Measurements from ENCODE around the gene VPS45. TPM values are rescaled to one million over a fixed set of nuclear protein-coding genes. Genes with fewer than 3 reads are reported as not detected.

VPS45 gene
- total and polyA plus RNA-seq, 4 donors = 7.7 to 24.2 (median 14.1) TPM

- TF ChIP-seq, protein P1, sequence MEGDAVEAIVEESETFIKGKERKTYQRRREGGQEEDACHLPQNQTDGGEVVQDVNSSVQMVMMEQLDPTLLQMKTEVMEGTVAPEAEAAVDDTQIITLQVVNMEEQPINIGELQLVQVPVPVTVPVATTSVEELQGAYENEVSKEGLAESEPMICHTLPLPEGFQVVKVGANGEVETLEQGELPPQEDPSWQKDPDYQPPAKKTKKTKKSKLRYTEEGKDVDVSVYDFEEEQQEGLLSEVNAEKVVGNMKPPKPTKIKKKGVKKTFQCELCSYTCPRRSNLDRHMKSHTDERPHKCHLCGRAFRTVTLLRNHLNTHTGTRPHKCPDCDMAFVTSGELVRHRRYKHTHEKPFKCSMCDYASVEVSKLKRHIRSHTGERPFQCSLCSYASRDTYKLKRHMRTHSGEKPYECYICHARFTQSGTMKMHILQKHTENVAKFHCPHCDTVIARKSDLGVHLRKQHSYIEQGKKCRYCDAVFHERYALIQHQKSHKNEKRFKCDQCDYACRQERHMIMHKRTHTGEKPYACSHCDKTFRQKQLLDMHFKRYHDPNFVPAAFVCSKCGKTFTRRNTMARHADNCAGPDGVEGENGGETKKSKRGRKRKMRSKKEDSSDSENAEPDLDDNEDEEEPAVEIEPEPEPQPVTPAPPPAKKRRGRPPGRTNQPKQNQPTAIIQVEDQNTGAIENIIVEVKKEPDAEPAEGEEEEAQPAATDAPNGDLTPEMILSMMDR (IDR thresholded peaks at IDR 0.05; ENCODE audit: low read depth, low read length, missing input control) = no peak
Observed at GRCh38 chr1:150076066-150076465, 8.5 kb downstream of the VPS45 start (continued).

DNA sequence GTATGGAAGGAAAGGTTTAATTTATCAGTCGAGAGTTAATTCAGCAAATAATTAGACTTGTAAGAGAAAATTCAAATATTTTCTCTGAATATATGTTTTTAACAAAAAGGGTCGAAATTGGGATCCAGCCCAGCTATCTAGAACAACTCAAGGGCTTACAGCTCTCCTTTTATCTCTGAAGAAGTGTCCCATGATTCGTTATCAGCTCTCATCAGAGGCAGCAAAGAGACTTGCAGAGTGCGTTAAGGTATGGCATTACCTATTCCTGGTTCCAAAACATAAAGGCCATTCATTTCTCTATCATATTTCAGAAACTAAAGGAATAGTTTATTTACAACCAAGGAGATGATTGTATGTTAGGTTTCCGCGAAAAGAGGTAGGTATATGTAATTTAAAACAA, 9.4 kb downstream of the VPS45 start:
- Histone ChIP-seq H3K9me3 (ENCODE audit: control insufficient read depth in 4 of 4, low read length in 3 of 4) (no peaks in the 10 kb centered on the region), H3K36me3 (ENCODE audit: control insufficient read depth in 4 of 4, insufficient read depth in 3 of 4, low read depth in 1 of 4, low read length in 3 of 4) (peaks cover 4 to 38% (median 29%) of the 10 kb centered on the region in 4 donors), H3K27me3 (ENCODE audit: control insufficient read depth in 4 of 4, insufficient read depth in 4 of 4, low read length in 3 of 4) (no peaks in the 10 kb centered on the region), H3K27ac (ENCODE audit: low read depth in 1 of 2, low read length in 2 of 2) (no peak overlapping the region), H3K4me3 (ENCODE audit: low read depth in 1 of 3, low read length in 3 of 3) (no peak overlapping the region), H3K9ac (ENCODE audit: low read depth in 1 of 2, low read length in 2 of 2) (no peak overlapping the region), H3K4me1 (ENCODE audit: control insufficient read depth in 4 of 4, insufficient read depth in 4 of 4, low read length in 3 of 4) (no peaks in the 10 kb centered on the region)
- no peak for DNase-seq (ENCODE audit: low spot score)
- 96% methylated on average over 6 of the region's 6 CpGs for WGBS
- TF ChIP-seq FOXA1 (IDR thresholded peaks at IDR 0.05) = no peak
- TF ChIP-seq, protein P1 (IDR thresholded peaks at IDR 0.05; ENCODE audit: low read depth, low read length, missing input control) = no peak
- TF ChIP-seq, protein P2, sequence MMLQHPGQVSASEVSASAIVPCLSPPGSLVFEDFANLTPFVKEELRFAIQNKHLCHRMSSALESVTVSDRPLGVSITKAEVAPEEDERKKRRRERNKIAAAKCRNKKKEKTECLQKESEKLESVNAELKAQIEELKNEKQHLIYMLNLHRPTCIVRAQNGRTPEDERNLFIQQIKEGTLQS (IDR thresholded peaks at IDR 0.05) = no peak
- no peak for TF ChIP-seq EGR1 (IDR thresholded peaks at IDR 0.05; ENCODE audit: low read depth in 2 of 2)
- TF ChIP-seq RXRA (IDR thresholded peaks at IDR 0.05) = no peak
- TF ChIP-seq FOXA2 (IDR thresholded peaks at IDR 0.05) = no peak
- TF ChIP-seq SP1 (IDR thresholded peaks at IDR 0.05) = no peak

GRCh38 chr1:150080784-150081183, 13.2 kb downstream of the VPS45 start:
- Histone ChIP-seq H3K27ac (ENCODE audit: low read depth in 1 of 2, low read length in 2 of 2) (no peak overlapping the region), H3K9me3 (ENCODE audit: control insufficient read depth in 4 of 4, low read length in 3 of 4) (no peaks in the 10 kb centered on the region), H3K4me1 (ENCODE audit: control insufficient read depth in 4 of 4, insufficient read depth in 4 of 4, low read length in 3 of 4) (no peaks in the 10 kb centered on the region), H3K4me3 (ENCODE audit: low read depth in 1 of 3, low read length in 3 of 3) (no peak overlapping the region), H3K36me3 (ENCODE audit: control insufficient read depth in 4 of 4, insufficient read depth in 3 of 4, low read depth in 1 of 4, low read length in 3 of 4) (peaks cover 4 to 52% (median 44%) of the 10 kb centered on the region in 4 donors), H3K27me3 (ENCODE audit: control insufficient read depth in 4 of 4, insufficient read depth in 4 of 4, low read length in 3 of 4) (no peaks in the 10 kb centered on the region), H3K9ac (ENCODE audit: low read depth in 1 of 2, low read length in 2 of 2) (no peak overlapping the region)
- TF ChIP-seq FOXA2 (IDR thresholded peaks at IDR 0.05) = no peak
- no peak for TF ChIP-seq SP1 (IDR thresholded peaks at IDR 0.05)
- TF ChIP-seq TAF1 (conservative IDR thresholded peaks at IDR 0.05) = no peak
- no peak for TF ChIP-seq ZBTB33 (IDR thresholded peaks at IDR 0.05)
- TF ChIP-seq EGR1 (IDR thresholded peaks at IDR 0.05; ENCODE audit: low read depth in 2 of 2) = no peak
- TF ChIP-seq NR2F2 (IDR thresholded peaks at IDR 0.05) = no peak
- no peak for TF ChIP-seq RXRA (IDR thresholded peaks at IDR 0.05)
- TF ChIP-seq HNF4G (IDR thresholded peaks at IDR 0.05) = no peak
- TF ChIP-seq FOXA1 (IDR thresholded peaks at IDR 0.05) = no peak
- TF ChIP-seq RAD21 (IDR thresholded peaks at IDR 0.05) = no peak
- TF ChIP-seq REST (IDR thresholded peaks at IDR 0.05) = no peak
- no peak for TF ChIP-seq GABPA (IDR thresholded peaks at IDR 0.05 in 1 of 2, conservative IDR thresholded peaks at IDR 0.05 in 1 of 2)
- no peak for TF ChIP-seq JUND (IDR thresholded peaks at IDR 0.05)
- no peak for TF ChIP-seq YY1 (IDR thresholded peaks at IDR 0.05)
- DNase-seq (ENCODE audit: low spot score) = no peak
